D721Med (cell line): Measurements from ENCODE around the gene NEK9.

ENCODE experiments used
- DNase-seq: peaks from one replicate; pipeline ENCODE4 v3.0.0; 2011; ENCODE audit warnings: low spot score; ENCODE audit not compliant: insufficient read length
- FAIRE-seq: peaks from 2 replicates; lab custom pipeline; 2011; peaks lifted over from hg19 to GRCh38; lab: Jason Lieb, UNC
- TF ChIP-seq, protein P1 (sequence below): IDR thresholded peaks from 2 replicates; pipeline ENCODE4 v1.5.1; 2012; ENCODE audit warnings: mild to moderate bottlenecking, control low read depth; ENCODE audit not compliant: insufficient read depth; ENCODE audit errors: missing control alignments

Gene NEK9

DNA sequence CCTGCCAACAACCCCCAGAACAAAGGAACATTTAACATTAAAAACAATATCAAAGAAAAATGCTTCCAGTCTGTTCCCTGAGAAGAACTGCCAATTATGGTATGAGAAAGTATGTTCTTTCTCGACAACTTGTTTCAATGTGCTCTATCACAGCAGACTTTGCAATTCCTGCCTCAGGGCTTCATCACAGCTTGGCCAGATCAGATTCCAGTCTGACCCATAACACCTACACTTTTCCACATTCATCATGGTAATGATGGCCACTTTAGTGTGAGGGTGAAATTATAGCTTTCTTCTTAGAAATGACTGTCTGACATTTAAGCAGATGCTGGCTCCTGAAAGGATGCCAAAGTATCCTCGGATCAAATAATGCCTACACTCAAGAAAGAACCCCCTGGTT, 17.0 kb downstream of the NEK9 start:
- DNase-seq (no peak), FAIRE-seq (no peak)
- TF ChIP-seq, protein P1, sequence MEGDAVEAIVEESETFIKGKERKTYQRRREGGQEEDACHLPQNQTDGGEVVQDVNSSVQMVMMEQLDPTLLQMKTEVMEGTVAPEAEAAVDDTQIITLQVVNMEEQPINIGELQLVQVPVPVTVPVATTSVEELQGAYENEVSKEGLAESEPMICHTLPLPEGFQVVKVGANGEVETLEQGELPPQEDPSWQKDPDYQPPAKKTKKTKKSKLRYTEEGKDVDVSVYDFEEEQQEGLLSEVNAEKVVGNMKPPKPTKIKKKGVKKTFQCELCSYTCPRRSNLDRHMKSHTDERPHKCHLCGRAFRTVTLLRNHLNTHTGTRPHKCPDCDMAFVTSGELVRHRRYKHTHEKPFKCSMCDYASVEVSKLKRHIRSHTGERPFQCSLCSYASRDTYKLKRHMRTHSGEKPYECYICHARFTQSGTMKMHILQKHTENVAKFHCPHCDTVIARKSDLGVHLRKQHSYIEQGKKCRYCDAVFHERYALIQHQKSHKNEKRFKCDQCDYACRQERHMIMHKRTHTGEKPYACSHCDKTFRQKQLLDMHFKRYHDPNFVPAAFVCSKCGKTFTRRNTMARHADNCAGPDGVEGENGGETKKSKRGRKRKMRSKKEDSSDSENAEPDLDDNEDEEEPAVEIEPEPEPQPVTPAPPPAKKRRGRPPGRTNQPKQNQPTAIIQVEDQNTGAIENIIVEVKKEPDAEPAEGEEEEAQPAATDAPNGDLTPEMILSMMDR: no peak

GRCh38 chr14:75107186-75107585, 19.7 kb downstream of the NEK9 start:
- TF ChIP-seq, protein P1: no peak
- DNase-seq: no peak

GRCh38 chr14:75101491-75101890, 25.4 kb downstream of the NEK9 start:
- DNase-seq (no peak), FAIRE-seq (no peak)
- TF ChIP-seq, protein P1: no peak

More at GRCh38 chr14:75107186-75107585, 19.7 kb downstream of the NEK9 start:
- FAIRE-seq: no peak

DNA sequence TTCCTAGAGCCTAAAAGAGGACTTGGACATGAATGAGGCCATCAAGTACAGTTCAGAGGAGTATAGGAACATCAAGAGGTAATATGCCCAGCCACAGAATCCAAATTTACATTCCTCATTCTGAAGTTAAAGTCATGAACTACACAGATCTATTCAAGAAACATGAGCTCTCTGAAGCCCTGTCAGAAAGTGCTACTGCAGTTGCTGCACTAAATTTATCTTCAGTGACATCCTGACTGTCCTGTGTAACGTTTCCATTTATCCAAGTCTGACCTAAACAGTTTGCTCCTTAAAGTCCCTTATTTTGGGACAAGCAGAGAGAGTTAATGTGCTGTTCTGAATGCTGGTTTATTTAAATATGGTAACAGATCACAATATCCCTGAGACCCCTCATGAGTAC, 28.2 kb downstream of the NEK9 start:
- no peak for DNase-seq
- FAIRE-seq: no peak

DNA sequence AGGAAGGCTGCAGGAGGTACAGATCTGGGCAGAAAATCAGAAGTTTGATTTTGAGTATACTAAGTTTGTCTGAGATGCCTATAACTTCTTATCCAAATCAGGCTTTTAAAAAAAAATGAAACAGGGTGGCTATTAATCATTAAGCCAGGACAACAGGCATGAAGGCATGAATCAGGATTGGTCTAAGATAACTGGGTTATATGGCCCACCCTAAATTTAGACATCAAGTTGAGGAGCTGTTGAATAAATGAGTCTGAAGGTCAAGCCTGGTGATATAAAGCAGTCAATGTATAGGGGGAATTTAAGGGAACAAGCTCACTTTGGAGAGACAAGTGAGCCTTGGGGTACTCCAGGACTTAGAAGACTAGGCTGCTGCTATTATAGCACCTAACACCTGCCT, 28.6 kb downstream of the NEK9 start:
- TF ChIP-seq, protein P1: no peak
- DNase-seq (no peak), FAIRE-seq (no peak)

More for the DNA sequence above, 28.2 kb downstream of the NEK9 start:
- TF ChIP-seq, protein P1: no peak

GRCh38 chr14:75096959-75097358, 29.9 kb downstream of the NEK9 start:
- FAIRE-seq (no peak), DNase-seq (no peak)
- TF ChIP-seq, protein P1: no peak

GRCh38 chr14:75095690-75096089, 31.2 kb downstream of the NEK9 start:
- TF ChIP-seq, protein P1: no peak
- no peak for FAIRE-seq
- no peak for DNase-seq
